ENCODE results near the gene TUBB1.

The TUBB1 gene

GRCh38 chr20:59047938-59048680 is 28.9 kb downstream of the TUBB1 start:
- peak; percentile 63 for DNase-seq (ENCODE audit: low read depth)
- no peak overlapping the region for H3K4me3 ChIP-seq (ENCODE audit: control insufficient read depth, low read depth, low read length)
- TF ChIP-seq CTCF (conservative IDR thresholded peaks at IDR 0.05; ENCODE audit: control insufficient read depth, insufficient read depth, low read depth, low read length): no peak

- no peak overlapping the region for H3K4me3 ChIP-seq (ENCODE audit: control insufficient read depth, low read depth, low read length)
- no peak for DNase-seq (ENCODE audit: low read depth)
- no peak for TF ChIP-seq CTCF (conservative IDR thresholded peaks at IDR 0.05; ENCODE audit: control insufficient read depth, insufficient read depth, low read depth, low read length)
Measured at GRCh38 chr20:59048681-59049030, 29.4 kb downstream of the TUBB1 start.

GRCh38 chr20:59050437-59050836 is 31.2 kb downstream of the TUBB1 start:
- DNase-seq (ENCODE audit: low read depth): no peak
- no peak overlapping the region for H3K4me3 ChIP-seq (ENCODE audit: control insufficient read depth, low read depth, low read length)
- TF ChIP-seq CTCF (conservative IDR thresholded peaks at IDR 0.05; ENCODE audit: control insufficient read depth, insufficient read depth, low read depth, low read length): no peak

GRCh38 chr20:59051666-59052185 is 32.5 kb downstream of the TUBB1 start:
- no peak overlapping the region for H3K4me3 ChIP-seq (ENCODE audit: control insufficient read depth, low read depth, low read length)
- DNase-seq (ENCODE audit: low read depth): no peak
- TF ChIP-seq CTCF (conservative IDR thresholded peaks at IDR 0.05; ENCODE audit: control insufficient read depth, insufficient read depth, low read depth, low read length): no peak

GRCh38 chr20:59055302-59055701 is 36.1 kb downstream of the TUBB1 start:
- H3K4me3 ChIP-seq (ENCODE audit: control insufficient read depth, low read depth, low read length): no peak overlapping the region
- DNase-seq (ENCODE audit: low read depth): peak; percentile 40
- TF ChIP-seq CTCF (conservative IDR thresholded peaks at IDR 0.05; ENCODE audit: control insufficient read depth, insufficient read depth, low read depth, low read length): peak; percentile 43

GRCh38 chr20:59062081-59062480 is 42.9 kb downstream of the TUBB1 start:
- no peak for DNase-seq (ENCODE audit: low read depth)
- TF ChIP-seq CTCF (conservative IDR thresholded peaks at IDR 0.05; ENCODE audit: control insufficient read depth, insufficient read depth, low read depth, low read length): no peak
- H3K4me3 ChIP-seq (ENCODE audit: control insufficient read depth, low read depth, low read length): no peak overlapping the region
